ENCODE data around the gene SMG1.

Gene SMG1

DNA sequence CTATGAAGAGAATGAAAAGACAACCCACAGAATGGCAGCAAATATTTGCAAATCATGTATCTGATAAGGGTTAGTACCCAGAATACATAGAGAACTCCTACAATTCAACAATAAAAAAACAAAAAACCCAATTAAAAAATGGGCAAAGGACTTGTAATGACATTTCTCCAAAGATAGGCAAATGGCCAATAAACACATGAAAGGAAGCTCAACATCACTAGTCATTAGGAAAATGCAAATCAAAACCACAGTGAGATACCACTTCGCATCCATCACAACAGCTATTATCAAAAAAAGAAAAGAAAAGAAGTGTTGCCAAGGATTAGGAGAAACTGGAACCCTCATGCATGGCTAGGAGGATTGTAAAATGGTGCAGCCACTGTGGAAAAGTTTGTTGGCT is 79.8 kb downstream of the SMG1 start:
- no peaks in the 10 kb centered on the region for H3K9me3 ChIP-seq (ENCODE audit: insufficient read depth, low read length)
- no peak overlapping the region for H3K4me2 ChIP-seq (ENCODE audit: low read depth, low read length, poor library complexity, severe bottlenecking)
- no peak overlapping the region for H3K27ac ChIP-seq (ENCODE audit: low read depth, low read length)
- peaks cover 46% of the 10 kb centered on the region; the same call in 1 of the 2 replicates for H3K36me3 ChIP-seq (ENCODE audit: low read length)
- no peak for TF ChIP-seq EZH2phosphoT487 (conservative IDR thresholded peaks at IDR 0.05; ENCODE audit: low read length)
- TF ChIP-seq, protein P1, sequence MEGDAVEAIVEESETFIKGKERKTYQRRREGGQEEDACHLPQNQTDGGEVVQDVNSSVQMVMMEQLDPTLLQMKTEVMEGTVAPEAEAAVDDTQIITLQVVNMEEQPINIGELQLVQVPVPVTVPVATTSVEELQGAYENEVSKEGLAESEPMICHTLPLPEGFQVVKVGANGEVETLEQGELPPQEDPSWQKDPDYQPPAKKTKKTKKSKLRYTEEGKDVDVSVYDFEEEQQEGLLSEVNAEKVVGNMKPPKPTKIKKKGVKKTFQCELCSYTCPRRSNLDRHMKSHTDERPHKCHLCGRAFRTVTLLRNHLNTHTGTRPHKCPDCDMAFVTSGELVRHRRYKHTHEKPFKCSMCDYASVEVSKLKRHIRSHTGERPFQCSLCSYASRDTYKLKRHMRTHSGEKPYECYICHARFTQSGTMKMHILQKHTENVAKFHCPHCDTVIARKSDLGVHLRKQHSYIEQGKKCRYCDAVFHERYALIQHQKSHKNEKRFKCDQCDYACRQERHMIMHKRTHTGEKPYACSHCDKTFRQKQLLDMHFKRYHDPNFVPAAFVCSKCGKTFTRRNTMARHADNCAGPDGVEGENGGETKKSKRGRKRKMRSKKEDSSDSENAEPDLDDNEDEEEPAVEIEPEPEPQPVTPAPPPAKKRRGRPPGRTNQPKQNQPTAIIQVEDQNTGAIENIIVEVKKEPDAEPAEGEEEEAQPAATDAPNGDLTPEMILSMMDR (IDR thresholded peaks at IDR 0.05; ENCODE audit: insufficient read depth, low read length, poor library complexity, severe bottlenecking): no peak
- H3K4me3 ChIP-seq (ENCODE audit: insufficient read depth, low read length, poor library complexity, severe bottlenecking): no peak overlapping the region
- H4K20me1 ChIP-seq (ENCODE audit: low read depth, low read length): no peaks in the 10 kb centered on the region
- H3F3A ChIP-seq (ENCODE audit: insufficient read depth): no peaks in the 10 kb centered on the region
- H3K9ac ChIP-seq (ENCODE audit: low read length): no peak overlapping the region
- no peaks in the 10 kb centered on the region for H3K9me2 ChIP-seq (replicated peaks; ENCODE audit: insufficient read depth, low read length)
- H2AFZ ChIP-seq (ENCODE audit: low read depth, low read length, severe bottlenecking): no peak overlapping the region
- H3K27me3 ChIP-seq (ENCODE audit: low read length): no peaks in the 10 kb centered on the region
- H3K79me2 ChIP-seq (ENCODE audit: insufficient read depth, low read length): no peaks in the 10 kb centered on the region

DNA sequence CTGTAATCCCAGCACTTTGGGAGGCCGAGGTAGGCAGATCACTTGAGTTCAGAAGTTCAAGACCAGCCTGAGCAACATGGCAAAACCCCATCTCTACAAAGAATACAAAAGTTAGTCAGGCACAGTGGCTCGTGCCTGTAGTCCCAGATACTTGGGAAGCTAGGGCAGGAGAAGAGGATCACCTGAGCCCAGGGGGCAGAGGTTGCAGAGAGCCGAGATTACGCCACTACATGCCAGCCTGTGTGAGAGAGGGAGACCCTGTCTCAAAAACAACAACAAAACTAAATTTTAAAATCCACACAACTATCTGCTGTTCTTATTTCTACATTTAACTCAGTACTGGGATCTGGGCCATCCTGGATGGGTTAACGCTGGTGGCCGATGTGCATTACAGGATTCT is 83.6 kb downstream of the SMG1 start:
- Histone ChIP-seq H3K4me3 (ENCODE audit: insufficient read depth, low read length, poor library complexity, severe bottlenecking) (no peak overlapping the region), H3K27me3 (ENCODE audit: low read length) (no peaks in the 10 kb centered on the region), H2AFZ (ENCODE audit: low read depth, low read length, severe bottlenecking) (no peak overlapping the region), H3K27ac (ENCODE audit: low read depth, low read length) (no peak overlapping the region), H3K36me3 (ENCODE audit: low read length) (peaks cover 57% of the 10 kb centered on the region), H3K4me2 (ENCODE audit: low read depth, low read length, poor library complexity, severe bottlenecking) (no peak overlapping the region), H4K20me1 (ENCODE audit: low read depth, low read length) (no peaks in the 10 kb centered on the region), H3K79me2 (ENCODE audit: insufficient read depth, low read length) (no peaks in the 10 kb centered on the region), H3K9me3 (ENCODE audit: insufficient read depth, low read length) (no peaks in the 10 kb centered on the region), H3K9ac (ENCODE audit: low read length) (no peak overlapping the region), H3F3A (ENCODE audit: insufficient read depth) (no peaks in the 10 kb centered on the region), H3K9me2 (replicated peaks; ENCODE audit: insufficient read depth, low read length) (no peaks in the 10 kb centered on the region)
- TF ChIP-seq, protein P1 (IDR thresholded peaks at IDR 0.05; ENCODE audit: insufficient read depth, low read length, poor library complexity, severe bottlenecking): no peak
- no peak for TF ChIP-seq EZH2phosphoT487 (conservative IDR thresholded peaks at IDR 0.05; ENCODE audit: low read length)

DNA sequence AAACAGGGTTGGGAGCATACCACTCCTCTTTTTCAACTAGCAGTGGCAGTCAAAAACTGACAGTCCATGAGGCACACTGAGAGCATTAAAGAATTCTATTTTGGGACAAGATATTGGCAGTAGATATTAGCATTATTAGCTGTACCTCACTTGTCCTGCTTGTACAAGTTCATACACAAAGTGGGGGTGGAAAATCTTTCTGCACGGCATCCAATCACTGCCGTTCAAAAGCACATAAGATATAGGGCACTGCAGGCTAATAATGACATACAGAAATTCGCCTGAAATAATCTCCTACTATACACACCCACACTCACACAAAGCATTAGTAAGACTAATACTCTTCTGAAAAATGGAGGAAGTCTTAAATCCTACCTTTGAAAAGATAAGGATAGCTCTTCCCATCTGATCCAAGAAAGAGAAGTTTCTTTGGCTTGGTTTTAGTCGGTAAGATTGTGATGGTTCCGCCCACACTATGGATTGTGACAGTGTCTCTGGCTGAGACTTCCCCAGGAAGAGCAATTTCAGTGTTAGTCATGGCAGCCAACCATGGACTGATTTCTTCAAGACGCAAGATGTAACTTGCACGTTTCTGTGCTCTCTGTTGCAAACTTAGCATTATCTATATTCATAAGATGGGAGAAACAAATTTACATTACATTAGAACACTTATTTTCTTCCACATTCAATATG is 84.2 kb downstream of the SMG1 start:
- Histone ChIP-seq H3F3A (ENCODE audit: insufficient read depth) (no peaks in the 10 kb centered on the region), H3K4me3 (ENCODE audit: insufficient read depth, low read length, poor library complexity, severe bottlenecking) (no peak overlapping the region), H3K9me2 (replicated peaks; ENCODE audit: insufficient read depth, low read length) (no peaks in the 10 kb centered on the region), H3K27ac (ENCODE audit: low read depth, low read length) (no peak overlapping the region), H3K27me3 (ENCODE audit: low read length) (no peaks in the 10 kb centered on the region), H3K4me2 (ENCODE audit: low read depth, low read length, poor library complexity, severe bottlenecking) (no peak overlapping the region), H3K9ac (ENCODE audit: low read length) (no peak overlapping the region), H4K20me1 (ENCODE audit: low read depth, low read length) (no peaks in the 10 kb centered on the region), H3K79me2 (ENCODE audit: insufficient read depth, low read length) (no peaks in the 10 kb centered on the region), H3K9me3 (ENCODE audit: insufficient read depth, low read length) (no peaks in the 10 kb centered on the region), H3K36me3 (ENCODE audit: low read length) (peaks cover 58% of the 10 kb centered on the region), H2AFZ (ENCODE audit: low read depth, low read length, severe bottlenecking) (no peak overlapping the region)
- TF ChIP-seq EZH2phosphoT487 (conservative IDR thresholded peaks at IDR 0.05; ENCODE audit: low read length): no peak
- TF ChIP-seq, protein P1 (IDR thresholded peaks at IDR 0.05; ENCODE audit: insufficient read depth, low read length, poor library complexity, severe bottlenecking): no peak

All from SU-DHL-6 (cell line).